Measurements from ENCODE around the gene PTPRD. TPM values are rescaled to one million over a fixed set of nuclear protein-coding genes. Genes with fewer than 3 reads are reported as not detected.

Gene PTPRD
- total RNA-seq, 2 donors from 2014 or later: 97.4 to 101 TPM

DNA sequence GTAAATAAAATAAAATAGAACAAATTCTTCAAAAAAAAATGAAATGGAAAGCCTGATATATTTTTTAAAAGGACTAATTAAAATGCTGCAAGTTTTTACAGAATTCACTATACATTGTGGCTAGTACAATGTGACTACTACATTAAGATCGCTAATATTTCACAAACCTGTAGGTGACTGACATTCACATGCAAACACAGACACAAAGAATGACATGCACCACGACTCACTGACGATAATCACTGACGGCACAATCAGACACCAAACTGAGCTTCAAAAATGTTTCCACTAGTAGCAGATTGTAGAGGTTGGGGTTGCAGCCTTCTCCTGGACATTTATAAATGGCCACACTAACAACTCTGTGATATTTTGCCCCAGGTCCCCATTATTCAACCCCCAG is 2175.5 kb downstream of the PTPRD start:
- Mint-ChIP-seq H3K36me3 (ENCODE audit: low read depth) (peaks cover 2% of the 10 kb centered on the region), H3K27me3 (ENCODE audit: insufficient read depth) (no peaks in the 10 kb centered on the region), H3K4me1 (peaks cover 8% of the 10 kb centered on the region), H3K27ac (no peak overlapping the region), H3K9me3 (no peaks in the 10 kb centered on the region), H3K4me3 (no peak overlapping the region)
- Histone ChIP-seq H3K4me1 (ENCODE audit: control insufficient read depth, insufficient read depth, low read length) (no peaks in the 10 kb centered on the region), H3K9me3 (ENCODE audit: control insufficient read depth, low read length) (no peaks in the 10 kb centered on the region), H3K9ac (ENCODE audit: extremely low read depth, low read length, poor library complexity, severe bottlenecking) (no peak overlapping the region), H3K27ac (ENCODE audit: low read depth, low read length) (no peak overlapping the region), H3K27me3 (ENCODE audit: control insufficient read depth, insufficient read depth, low read length, poor library complexity, severe bottlenecking) (no peaks in the 10 kb centered on the region), H3K36me3 (ENCODE audit: control insufficient read depth, insufficient read depth, low read length) (no peaks in the 10 kb centered on the region), H3K4me3 (ENCODE audit: low read length) (no peak overlapping the region)
- DNase-seq: no peak
- TF ChIP-seq, protein P1, sequence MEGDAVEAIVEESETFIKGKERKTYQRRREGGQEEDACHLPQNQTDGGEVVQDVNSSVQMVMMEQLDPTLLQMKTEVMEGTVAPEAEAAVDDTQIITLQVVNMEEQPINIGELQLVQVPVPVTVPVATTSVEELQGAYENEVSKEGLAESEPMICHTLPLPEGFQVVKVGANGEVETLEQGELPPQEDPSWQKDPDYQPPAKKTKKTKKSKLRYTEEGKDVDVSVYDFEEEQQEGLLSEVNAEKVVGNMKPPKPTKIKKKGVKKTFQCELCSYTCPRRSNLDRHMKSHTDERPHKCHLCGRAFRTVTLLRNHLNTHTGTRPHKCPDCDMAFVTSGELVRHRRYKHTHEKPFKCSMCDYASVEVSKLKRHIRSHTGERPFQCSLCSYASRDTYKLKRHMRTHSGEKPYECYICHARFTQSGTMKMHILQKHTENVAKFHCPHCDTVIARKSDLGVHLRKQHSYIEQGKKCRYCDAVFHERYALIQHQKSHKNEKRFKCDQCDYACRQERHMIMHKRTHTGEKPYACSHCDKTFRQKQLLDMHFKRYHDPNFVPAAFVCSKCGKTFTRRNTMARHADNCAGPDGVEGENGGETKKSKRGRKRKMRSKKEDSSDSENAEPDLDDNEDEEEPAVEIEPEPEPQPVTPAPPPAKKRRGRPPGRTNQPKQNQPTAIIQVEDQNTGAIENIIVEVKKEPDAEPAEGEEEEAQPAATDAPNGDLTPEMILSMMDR (conservative IDR thresholded peaks at IDR 0.05): no peak
- 81 to 90% methylated on average over 4 of the region's 4 CpGs for WGBS, 2 experiments (ENCODE audit: insufficient coverage in 1 of 2, insufficient read length in 1 of 2)

DNA sequence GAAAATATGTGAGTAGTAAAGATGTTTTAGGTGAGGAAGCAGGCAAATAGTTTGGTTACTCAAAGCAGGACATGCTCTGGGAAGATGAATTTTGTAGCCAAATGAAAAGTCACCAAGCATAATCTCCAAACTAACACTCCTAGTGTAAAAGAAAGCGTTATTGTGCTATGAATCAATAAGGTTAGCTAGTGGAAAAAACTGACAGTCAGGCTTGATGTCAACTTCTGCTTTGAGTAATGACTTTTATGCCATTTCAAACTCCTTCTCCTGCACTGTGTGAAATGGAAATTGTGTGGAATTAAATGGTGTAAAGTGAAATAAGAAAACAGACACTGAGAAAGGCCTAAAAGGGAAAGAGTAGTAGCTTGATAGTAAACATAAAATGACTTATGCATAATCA is 2176.0 kb downstream of the PTPRD start:
- H3K27me3 ChIP-seq (ENCODE audit: control insufficient read depth, insufficient read depth, low read length, poor library complexity, severe bottlenecking): no peaks in the 10 kb centered on the region
- H3K9me3 ChIP-seq (ENCODE audit: control insufficient read depth, low read length): no peaks in the 10 kb centered on the region
- Mint-ChIP-seq H3K9me3 (no peaks in the 10 kb centered on the region), H3K4me1 (peaks cover 7% of the 10 kb centered on the region), H3K27me3 (ENCODE audit: insufficient read depth) (no peaks in the 10 kb centered on the region), H3K36me3 (ENCODE audit: low read depth) (peaks cover 2% of the 10 kb centered on the region), H3K27ac (no peak overlapping the region), H3K4me3 (no peak overlapping the region)
- H3K36me3 ChIP-seq (ENCODE audit: control insufficient read depth, insufficient read depth, low read length): no peaks in the 10 kb centered on the region
- no peak for DNase-seq
- TF ChIP-seq, protein P1 (conservative IDR thresholded peaks at IDR 0.05): no peak
- no peak overlapping the region for H3K9ac ChIP-seq (ENCODE audit: extremely low read depth, low read length, poor library complexity, severe bottlenecking)
- H3K27ac ChIP-seq (ENCODE audit: low read depth, low read length): no peak overlapping the region
- no peak overlapping the region for H3K4me3 ChIP-seq (ENCODE audit: low read length)
- WGBS, 2 experiments (ENCODE audit: insufficient coverage in 1 of 2, insufficient read length in 1 of 2): 83% methylated on average over 1 of the region's 1 CpG; no CpG with 5 or more reads in 1 of the 2 experiments
- no peaks in the 10 kb centered on the region for H3K4me1 ChIP-seq (ENCODE audit: control insufficient read depth, insufficient read depth, low read length)

DNA sequence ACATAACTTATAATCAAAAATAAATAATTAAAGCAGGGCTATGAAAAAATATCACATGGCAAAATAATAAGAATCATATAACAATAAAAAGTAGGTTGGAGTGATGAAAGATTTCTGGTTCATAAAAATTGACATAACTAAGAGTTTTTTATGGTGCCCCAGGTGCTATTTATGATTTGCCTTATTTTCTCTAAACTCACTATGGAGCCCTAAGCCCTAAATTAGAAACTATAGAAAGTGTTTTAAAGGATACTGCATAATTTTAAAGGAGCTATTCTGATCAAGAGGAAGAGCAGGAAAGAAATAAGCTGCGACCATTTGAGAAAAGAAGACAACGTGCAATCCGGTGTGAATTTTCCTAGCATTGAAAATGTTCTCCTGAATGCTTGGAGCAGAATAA is 2178.2 kb downstream of the PTPRD start:
- Mint-ChIP-seq H3K4me3 (no peak overlapping the region), H3K4me1 (peaks cover 2% of the 10 kb centered on the region), H3K27ac (no peak overlapping the region), H3K36me3 (ENCODE audit: low read depth) (peaks cover 2% of the 10 kb centered on the region), H3K9me3 (no peaks in the 10 kb centered on the region), H3K27me3 (ENCODE audit: insufficient read depth) (no peaks in the 10 kb centered on the region)
- TF ChIP-seq, protein P1 (conservative IDR thresholded peaks at IDR 0.05): no peak
- no peaks in the 10 kb centered on the region for H3K27me3 ChIP-seq (ENCODE audit: control insufficient read depth, insufficient read depth, low read length, poor library complexity, severe bottlenecking)
- no peaks in the 10 kb centered on the region for H3K4me1 ChIP-seq (ENCODE audit: control insufficient read depth, insufficient read depth, low read length)
- H3K9ac ChIP-seq (ENCODE audit: extremely low read depth, low read length, poor library complexity, severe bottlenecking): no peak overlapping the region
- no peak overlapping the region for H3K27ac ChIP-seq (ENCODE audit: low read depth, low read length)
- WGBS, 2 experiments (ENCODE audit: insufficient coverage in 1 of 2, insufficient read length in 1 of 2): 100% methylated on average over 3 of the region's 3 CpGs
- no peaks in the 10 kb centered on the region for H3K9me3 ChIP-seq (ENCODE audit: control insufficient read depth, low read length)
- no peaks in the 10 kb centered on the region for H3K36me3 ChIP-seq (ENCODE audit: control insufficient read depth, insufficient read depth, low read length)
- no peak for DNase-seq
- no peak overlapping the region for H3K4me3 ChIP-seq (ENCODE audit: low read length)

All from endodermal cell (in vitro differentiated cells).